Liver (tissue), 3 donors: Measurements from ENCODE around the gene SH3PXD2A.
"Not testable (repeated sequence)": the region's sequence is repeated elsewhere in the genome, so short reads cannot be mapped to it uniquely, and the experiment has no call there.

ENCODE experiments used
- EGR1 ChIP-seq, 2 donors: IDR thresholded peaks; 2 replicates each; pipeline ENCODE4 v1.6.1; 2016 to 2018; ENCODE audit warnings: antibody characterized with exemption in 2 of 2, low read depth in 2 of 2
- GABPA ChIP-seq, 2 donors: IDR thresholded peaks in 1 of 2; conservative IDR thresholded peaks in 1 of 2; 2 replicates each; pipeline ENCODE4 v1.6.1; 2016; ENCODE audit warnings: antibody characterized with exemption in 2 of 2, mild to moderate bottlenecking in 1 of 2, moderate library complexity in 1 of 2
- JUND ChIP-seq, 2 donors: IDR thresholded peaks; 2 replicates each; pipeline ENCODE4 v1.6.1; 2016; ENCODE audit warnings: antibody characterized with exemption in 2 of 2
- NR2F2 ChIP-seq: IDR thresholded peaks from 2 replicates; pipeline ENCODE4 v1.6.1; 2016; ENCODE audit warnings: antibody characterized with exemption
- RAD21 ChIP-seq, 2 donors: IDR thresholded peaks; 2 replicates each; pipeline ENCODE4 v1.6.1; 2016; ENCODE audit warnings: antibody characterized with exemption in 2 of 2, mild to moderate bottlenecking in 2 of 2
- REST ChIP-seq: IDR thresholded peaks from 2 replicates; pipeline ENCODE4 v1.6.1; 2016; ENCODE audit warnings: antibody characterized with exemption, mild to moderate bottlenecking
- SP1 ChIP-seq: IDR thresholded peaks from 2 replicates; pipeline ENCODE4 v1.6.1; 2018; ENCODE audit warnings: antibody characterized with exemption, mild to moderate bottlenecking
- TAF1 ChIP-seq: conservative IDR thresholded peaks from 2 replicates; pipeline ENCODE4 v1.6.1; 2016; ENCODE audit warnings: antibody characterized with exemption, mild to moderate bottlenecking
- YY1 ChIP-seq: IDR thresholded peaks from 2 replicates; pipeline ENCODE4 v1.6.1; 2016; ENCODE audit warnings: antibody characterized with exemption, mild to moderate bottlenecking
- ZBTB33 ChIP-seq: IDR thresholded peaks from 2 replicates; pipeline ENCODE4 v1.6.1; 2016; ENCODE audit warnings: antibody characterized with exemption
- TF ChIP-seq, protein P1 (sequence below): fragments of 150-350 bp; IDR thresholded peaks from 2 replicates; pipeline ENCODE4 v1.5.1; 2017; ENCODE audit warnings: improper control_type of control experiment, low read depth, low read length; ENCODE audit not compliant: missing input control
- TF ChIP-seq, protein P2 (sequence below): IDR thresholded peaks from 2 replicates; pipeline ENCODE4 v1.6.1; 2016; ENCODE audit warnings: antibody characterized with exemption
- donor health status: healthy.
- donor health status: healthy.

DNA sequence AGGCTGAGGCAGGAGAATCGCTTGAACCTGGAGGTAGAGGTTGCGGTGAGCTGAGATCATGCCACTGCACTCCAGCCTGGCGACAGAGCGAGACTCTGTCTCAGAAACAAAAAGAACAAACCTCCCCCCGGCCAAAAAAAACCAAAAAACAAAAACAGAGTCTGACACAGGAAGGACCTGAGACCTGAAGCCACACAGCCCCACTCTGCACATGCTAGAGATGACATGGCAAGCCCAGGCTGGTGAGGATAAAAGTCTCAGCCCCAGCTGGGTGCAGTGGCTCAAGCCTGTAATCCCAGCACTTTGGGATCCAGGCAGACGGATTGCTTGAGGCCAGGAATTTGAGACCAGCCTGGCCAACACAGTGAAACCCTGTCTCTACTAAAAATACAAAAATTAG lies 222.5 kb downstream of the SH3PXD2A start:
- TF ChIP-seq, protein P1, sequence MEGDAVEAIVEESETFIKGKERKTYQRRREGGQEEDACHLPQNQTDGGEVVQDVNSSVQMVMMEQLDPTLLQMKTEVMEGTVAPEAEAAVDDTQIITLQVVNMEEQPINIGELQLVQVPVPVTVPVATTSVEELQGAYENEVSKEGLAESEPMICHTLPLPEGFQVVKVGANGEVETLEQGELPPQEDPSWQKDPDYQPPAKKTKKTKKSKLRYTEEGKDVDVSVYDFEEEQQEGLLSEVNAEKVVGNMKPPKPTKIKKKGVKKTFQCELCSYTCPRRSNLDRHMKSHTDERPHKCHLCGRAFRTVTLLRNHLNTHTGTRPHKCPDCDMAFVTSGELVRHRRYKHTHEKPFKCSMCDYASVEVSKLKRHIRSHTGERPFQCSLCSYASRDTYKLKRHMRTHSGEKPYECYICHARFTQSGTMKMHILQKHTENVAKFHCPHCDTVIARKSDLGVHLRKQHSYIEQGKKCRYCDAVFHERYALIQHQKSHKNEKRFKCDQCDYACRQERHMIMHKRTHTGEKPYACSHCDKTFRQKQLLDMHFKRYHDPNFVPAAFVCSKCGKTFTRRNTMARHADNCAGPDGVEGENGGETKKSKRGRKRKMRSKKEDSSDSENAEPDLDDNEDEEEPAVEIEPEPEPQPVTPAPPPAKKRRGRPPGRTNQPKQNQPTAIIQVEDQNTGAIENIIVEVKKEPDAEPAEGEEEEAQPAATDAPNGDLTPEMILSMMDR: not testable (repeated sequence)
- not testable (repeated sequence) for TF ChIP-seq REST; EGR1 (IDR thresholded peaks at IDR 0.05; ENCODE audit: low read depth in 2 of 2); GABPA (IDR thresholded peaks at IDR 0.05 in 1 of 2, conservative IDR thresholded peaks at IDR 0.05 in 1 of 2); TAF1; SP1; RAD21 (IDR thresholded peaks at IDR 0.05); YY1; JUND (IDR thresholded peaks at IDR 0.05); ZBTB33; NR2F2
- TF ChIP-seq, protein P2, sequence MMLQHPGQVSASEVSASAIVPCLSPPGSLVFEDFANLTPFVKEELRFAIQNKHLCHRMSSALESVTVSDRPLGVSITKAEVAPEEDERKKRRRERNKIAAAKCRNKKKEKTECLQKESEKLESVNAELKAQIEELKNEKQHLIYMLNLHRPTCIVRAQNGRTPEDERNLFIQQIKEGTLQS: not testable (repeated sequence)
